HPDE6-E6E7 (cell line): ENCODE results near the gene PTPRH.

Experiments used
- DNase-seq: peaks from one replicate; pipeline ENCODE4 v3.0.0; 2011; ENCODE audit warnings: missing footprints; ENCODE audit errors: extremely low spot score

Gene PTPRH

GRCh38 chr19:55133639-55134444 is 75.5 kb downstream of the PTPRH start:
- DNase-seq: no peak

GRCh38 chr19:55132453-55133129 is 76.7 kb downstream of the PTPRH start:
- DNase-seq: no peak

- DNase-seq: no peak
These were observed 77.9 kb downstream of the PTPRH start for GRCh38 chr19:55131421-55131820.
